ENCODE results near the gene SGTA. TPM values are rescaled to one million over a fixed set of nuclear protein-coding genes. Genes with fewer than 3 reads are reported as not detected.

Gene SGTA
- total RNA-seq, 1 experiment from 2014 or later = 114 TPM

DNA sequence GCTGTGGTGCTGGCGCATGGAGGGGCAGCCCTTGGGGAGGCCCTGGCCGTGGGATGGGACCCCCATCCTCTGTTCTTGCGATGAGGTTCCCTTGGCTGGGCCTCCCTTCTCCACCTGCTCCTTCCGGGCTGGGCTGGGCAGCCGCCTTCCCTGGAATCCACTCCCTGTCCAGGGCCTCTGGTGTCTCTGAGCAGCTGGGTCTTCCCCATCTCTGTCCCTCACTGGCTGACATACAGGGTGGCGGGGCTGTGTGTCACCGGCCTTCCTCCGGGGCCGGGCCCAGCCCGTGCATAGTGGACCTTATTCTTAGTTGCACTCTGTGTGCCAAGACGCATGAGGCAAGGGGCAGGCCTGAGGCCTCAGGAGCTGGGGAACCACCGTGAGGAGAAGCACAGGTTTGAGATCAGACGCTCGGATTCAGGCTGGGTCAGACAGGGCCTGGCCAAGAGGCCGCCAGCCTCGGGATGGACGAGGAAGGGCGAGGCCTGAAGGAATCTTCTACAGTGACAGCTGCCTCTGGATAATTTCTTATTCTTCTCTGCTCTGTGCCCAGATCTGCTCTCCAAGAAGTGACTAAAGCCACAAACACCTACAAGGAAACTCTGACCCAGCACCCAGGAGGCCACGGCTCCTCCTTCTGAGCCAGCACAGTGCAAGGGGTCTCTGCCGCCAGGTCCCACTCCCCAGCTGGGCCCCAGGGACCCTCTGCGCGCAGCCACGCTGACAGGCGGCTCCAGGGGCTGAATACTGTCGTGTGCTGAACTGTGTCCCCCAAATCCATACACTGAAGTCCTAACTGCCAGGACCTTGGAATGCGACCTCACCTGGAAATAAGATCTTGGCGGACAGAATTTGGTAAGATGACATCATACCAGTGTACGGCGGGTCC, 11.0 kb downstream of the SGTA start:
- DNase-seq (ENCODE audit: low spot score) = no peak

DNA sequence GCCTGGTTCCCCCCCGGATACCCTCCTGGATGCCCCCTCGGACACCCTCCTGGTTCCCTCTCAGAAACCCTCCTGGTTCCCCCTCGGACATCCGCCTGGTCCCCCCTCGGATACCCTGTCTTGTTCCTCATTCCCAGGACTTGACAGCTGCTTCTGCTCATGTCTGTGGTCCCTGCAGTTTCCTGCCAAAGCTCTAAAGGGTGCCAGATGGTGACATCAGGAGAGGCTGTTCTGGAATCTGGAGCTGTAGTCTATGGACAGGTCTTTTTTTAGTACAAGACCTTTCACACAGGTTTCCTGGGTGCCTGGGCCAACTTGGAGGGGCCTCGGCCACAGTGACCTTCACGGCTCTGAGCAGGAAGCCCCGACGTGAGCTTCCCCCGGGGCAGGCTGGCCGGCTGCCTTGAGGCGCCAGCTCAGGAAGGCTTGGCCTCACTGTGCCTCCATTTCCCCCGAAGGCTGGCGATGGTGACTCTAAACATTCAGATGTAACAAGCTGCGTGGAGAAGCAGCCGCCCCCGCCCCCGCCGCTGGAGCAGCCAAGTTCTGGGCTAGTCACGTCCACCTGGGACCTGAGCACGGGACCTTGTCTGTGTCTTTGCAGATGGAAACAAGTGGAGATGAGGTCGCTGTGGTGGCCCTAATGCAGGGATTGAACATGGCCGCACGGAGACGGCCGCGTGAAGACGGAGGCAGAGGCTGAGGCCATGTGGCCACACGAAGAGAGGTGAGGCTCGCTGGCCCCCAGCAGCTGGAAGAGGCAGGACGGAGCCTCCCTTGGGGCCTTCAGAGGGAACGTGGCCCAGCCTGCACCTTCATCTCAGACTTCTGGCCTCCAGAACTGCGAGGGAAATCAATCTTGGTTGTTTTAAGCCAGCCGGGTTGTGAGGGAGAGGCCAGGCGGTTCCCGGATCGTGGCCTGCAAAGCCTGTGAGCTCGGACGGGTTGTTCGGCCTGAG, 12.7 kb downstream of the SGTA start:
- DNase-seq (ENCODE audit: low spot score) = no peak

GRCh38 chr19:2769218-2769617, 13.9 kb downstream of the SGTA start:
- DNase-seq (ENCODE audit: low spot score) = no peak

GRCh38 chr19:2768365-2769132, 14.5 kb downstream of the SGTA start:
- no peak for DNase-seq (ENCODE audit: low spot score)

GRCh38 chr19:2767688-2768087, 15.4 kb downstream of the SGTA start:
- DNase-seq (ENCODE audit: low spot score) = no peak

GRCh38 chr19:2766594-2767372, 16.3 kb downstream of the SGTA start:
- DNase-seq (ENCODE audit: low spot score) = no peak

DNA sequence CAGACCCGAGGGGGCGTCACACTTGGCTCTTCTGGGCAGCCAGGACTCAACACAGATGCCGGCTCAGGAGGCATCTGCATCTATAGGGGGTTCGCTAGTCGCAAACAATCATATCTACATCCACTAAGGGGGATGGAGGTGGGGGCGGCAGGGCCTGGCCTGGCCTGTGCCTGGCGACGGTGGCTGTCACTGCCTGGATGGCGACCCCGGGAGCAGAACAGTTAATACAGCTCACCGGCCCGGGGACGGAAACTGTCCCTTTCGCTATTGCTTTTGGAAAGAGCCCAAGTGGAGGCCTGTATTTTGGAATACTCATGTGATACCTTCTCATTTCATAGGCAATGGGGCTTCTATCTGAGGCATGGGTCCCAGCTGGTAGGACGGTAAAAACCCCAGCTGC, 17.7 kb downstream of the SGTA start:
- DNase-seq (ENCODE audit: low spot score) = no peak

DNA sequence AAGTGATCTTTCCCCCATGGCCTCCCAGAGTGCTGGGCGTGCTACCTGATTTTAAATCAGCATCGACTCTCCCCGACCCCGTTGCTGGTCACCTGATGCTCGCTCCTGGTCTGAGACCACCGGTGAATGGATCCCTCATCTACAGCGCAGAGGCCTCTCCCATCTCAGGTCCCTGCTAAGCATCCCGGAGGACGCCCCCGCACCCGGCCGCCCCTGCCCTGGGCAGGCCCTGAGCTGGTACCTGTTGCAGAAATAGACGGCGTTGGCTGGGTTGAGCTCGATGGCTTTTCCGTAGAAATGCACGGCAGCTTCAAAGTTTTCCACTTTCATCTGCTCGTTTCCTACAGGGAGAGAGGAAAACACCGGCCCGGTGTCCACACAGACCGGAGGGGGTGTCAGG, 18.1 kb downstream of the SGTA start:
- DNase-seq (ENCODE audit: low spot score) = no peak

DNA sequence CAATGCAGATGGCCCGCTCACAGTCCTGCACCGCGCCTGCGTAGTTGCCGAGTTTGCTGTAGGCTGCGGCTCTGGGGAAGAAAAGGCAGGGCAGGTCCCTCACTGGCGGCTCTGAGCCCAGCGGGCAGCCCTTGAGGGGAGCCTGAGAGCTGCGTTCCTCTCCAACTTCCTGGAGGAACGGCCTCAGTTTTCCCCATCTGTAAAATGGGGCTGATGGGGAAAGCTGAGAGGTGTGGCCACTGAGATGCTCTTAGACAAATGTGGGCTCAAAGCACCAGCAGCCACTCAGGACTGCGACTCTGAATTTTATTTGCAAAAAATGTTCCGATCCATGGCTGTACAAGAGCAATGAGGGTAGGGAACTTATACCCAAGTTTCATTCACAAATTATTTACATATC, 19.4 kb downstream of the SGTA start:
- no peak for DNase-seq (ENCODE audit: low spot score)

DNA sequence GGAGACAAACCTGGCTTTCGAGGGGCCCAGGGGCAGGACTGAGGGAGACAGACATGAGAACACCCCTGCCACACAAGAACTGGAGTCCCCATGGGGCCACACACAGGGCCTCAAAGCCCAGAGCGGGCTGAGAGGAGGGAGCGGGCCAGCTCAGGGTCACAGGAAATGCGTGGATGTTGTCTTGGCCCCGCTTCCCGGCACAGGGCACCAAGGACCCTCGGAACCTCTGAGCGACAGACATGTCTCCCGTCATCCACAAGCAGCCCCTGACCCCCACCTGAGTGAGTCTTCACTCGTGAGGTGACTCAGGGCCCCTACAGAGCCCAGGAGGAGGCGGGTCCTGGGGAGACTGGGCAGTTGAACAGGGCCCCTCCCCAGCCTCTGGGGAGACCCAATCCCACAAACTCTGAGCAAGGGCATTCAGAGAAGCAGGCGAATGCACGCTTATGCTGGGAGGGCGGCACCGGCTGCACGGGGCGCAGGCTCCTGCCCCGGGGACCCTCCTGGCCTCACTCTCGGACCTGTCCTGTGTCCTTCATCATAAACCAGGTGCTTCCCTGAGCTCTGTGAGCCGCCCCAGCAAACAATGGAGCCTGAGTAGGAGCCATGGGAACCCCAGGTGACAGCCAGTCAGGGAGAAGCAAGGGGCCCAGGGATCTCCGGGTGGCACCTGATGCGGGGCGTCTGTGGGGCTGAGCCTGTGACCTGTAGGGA, 20.1 kb downstream of the SGTA start:
- no peak for DNase-seq (ENCODE audit: low spot score)

DNA sequence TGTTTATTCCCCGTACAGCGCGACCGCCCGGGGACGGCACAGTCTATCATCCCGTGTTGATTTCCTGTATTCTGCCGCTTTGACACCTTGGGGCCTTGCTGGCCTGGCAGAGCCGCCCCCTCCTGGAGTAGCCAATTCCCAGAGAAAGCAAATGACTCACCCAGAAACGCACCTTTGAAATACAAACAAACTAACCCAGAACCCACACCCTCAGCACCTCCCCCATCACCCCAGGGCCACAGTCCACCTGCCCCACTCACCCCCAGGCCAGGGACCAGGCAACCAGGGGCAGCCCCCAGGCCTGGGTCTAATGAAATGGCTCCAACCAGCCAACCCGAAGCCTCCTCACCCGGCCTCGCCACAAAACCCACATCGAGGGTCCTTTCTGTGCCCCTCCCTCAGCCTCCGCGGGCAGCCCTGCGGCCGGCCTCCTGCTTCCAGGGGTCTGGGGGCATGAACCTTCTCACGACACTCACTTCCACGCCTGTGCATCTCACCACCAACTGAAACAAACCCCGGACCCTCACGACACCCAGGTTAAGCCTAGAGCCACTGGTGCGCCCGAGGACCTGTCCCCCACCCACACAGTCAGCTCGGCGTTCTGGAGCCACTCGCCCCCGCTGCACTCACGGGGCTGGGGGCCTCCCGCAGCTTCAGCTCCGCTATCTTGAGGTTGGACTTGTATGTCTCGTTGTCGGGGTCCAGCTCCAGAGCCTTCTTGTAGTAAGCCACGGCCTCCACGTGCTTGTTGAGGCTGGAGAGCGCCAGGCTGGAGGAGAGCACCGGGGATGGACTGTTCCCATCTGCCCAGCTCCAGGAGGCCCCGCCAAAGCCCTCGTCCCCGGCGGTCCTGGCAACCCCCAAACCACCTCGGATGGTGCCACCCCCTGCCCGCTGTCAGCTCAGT, 20.9 kb downstream of the SGTA start:
- DNase-seq (ENCODE audit: low spot score) = no peak

GRCh38 chr19:2761309-2761677, 21.8 kb downstream of the SGTA start:
- DNase-seq (ENCODE audit: low spot score) = no peak

GRCh38 chr19:2759965-2760364, 23.1 kb downstream of the SGTA start:
- DNase-seq (ENCODE audit: low spot score) = no peak

DNA sequence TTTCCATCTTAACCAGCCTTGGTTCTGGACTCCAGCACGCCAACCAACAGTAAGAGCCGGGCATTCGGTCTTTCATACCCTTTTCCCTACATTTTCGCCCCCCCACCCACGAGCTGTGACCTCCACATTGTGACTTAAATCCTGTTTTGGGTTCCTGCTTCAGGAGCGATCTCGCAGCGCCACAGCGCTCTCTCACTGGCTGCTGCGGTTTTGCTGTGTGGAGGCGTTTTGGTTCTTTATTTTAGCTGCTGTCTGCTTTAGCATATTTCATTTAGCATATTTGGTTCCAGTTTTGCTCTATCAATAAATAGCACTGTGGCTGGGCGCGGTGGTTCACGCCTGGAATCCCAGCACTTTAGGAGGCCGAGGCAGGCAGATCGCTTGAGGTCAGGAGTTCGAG, 23.7 kb downstream of the SGTA start:
- no peak for DNase-seq (ENCODE audit: low spot score)

- DNase-seq (ENCODE audit: low spot score) = no peak
These were observed 24.3 kb downstream of the SGTA start for GRCh38 chr19:2758601-2759313.

DNA sequence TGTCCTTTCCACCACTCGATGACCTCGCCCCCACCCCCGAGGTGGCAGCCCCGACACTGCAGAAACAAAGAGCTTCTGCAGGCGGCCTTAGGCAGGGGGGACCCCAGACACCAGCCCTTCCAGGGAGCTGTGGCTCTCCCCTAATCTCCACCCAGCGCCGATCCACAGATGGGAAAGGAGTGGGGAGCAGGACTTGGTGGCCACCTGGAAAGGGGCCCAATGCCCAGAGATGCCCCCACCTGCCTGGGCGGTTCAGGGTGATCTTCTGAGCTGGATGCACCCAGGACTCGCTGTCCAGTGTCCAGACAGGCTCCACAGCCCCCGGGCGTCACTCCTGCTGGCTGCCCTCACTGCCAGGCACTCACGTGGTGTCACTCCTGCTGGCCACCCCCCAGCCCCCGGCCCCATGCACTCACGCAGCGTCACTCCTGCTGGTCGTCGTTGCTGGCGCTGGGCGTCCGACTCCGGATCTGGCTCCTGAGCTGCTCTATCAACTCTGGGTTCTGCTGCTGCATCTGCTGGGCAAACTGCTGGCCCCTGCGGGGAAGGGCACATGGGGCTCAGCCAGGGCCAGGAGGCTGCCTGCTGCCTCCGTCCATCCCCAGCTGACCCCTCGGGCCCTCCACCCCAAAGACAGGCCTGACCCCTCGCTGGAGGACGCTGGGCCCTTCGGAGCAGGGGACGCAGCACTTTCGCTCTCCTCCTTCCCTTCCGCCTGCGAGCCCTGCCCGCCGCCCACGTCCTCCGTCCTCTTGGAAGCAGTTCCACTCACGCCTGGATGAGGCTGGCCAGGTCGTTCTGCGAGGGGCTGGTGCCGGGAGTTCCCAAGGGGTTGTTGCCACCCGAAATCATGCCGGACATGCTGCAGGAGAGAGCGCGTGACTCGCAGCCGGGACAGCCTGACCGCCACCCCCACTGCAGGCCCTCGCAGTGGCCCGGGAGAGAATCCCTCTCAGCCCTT, 25.9 kb downstream of the SGTA start:
- no peak for DNase-seq (ENCODE audit: low spot score)

DNA sequence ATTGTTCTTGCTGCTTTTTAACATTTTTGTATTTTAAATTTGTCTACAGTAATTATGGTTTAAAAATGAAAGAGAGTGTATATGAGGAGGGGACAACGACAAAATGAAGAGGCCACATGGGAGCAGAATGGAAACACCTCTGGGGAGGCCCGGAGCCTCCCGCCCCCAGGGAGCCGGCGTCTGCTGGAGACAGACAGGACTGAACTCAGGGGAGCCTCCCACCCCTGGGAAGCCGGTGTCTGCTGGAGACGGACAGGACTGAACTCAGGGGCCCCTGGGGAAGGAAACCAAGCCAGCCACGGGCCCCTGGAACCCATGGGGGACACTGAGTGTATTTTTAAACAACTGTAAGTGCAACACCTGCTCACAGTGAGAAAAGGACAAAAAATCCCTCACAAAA, 26.6 kb downstream of the SGTA start:
- no peak for DNase-seq (ENCODE audit: low spot score)

- DNase-seq (ENCODE audit: low spot score) = no peak
These were observed 27.3 kb downstream of the SGTA start for GRCh38 chr19:2755811-2756210.
